ENCODE measurements around the gene MCAM. TPM values are rescaled to one million over a fixed set of nuclear protein-coding genes. Genes with fewer than 3 reads are reported as not detected.

Gene MCAM
- total and polyA plus RNA-seq, 4 experiments from 2014 or later = 0.26 to 0.82 (median 0.34) TPM

GRCh38 chr11:119339589-119340334, 22.8 kb upstream of the MCAM start:
- DNase-seq = peak in 1 of 5 donors; percentile 32
- CTCF ChIA-PET (ENCODE audit: partially characterized antibody) = interaction anchor here (1.0 to 9.8 kb wide), 3 partner anchors 8 to 16 kb away, joined by 3 to 146 read pairs (median 18); no protein-coding TSS in a partner anchor
- Histone ChIP-seq H3K4me3 (ENCODE audit: low read length in 2 of 2) (no peak overlapping the region), H3K27ac (ENCODE audit: low read depth, low read length) (no peak overlapping the region), H3K9me3 (ENCODE audit: control insufficient read depth in 1 of 2, low read length in 2 of 2) (no peaks in the 10 kb centered on the region), H3K36me3 (ENCODE audit: insufficient read depth, low read length) (no peaks in the 10 kb centered on the region), H3K4me1 (ENCODE audit: insufficient read depth, low read length) (peaks cover 25% of the 10 kb centered on the region), H3K27me3 (ENCODE audit: insufficient read depth, low read length) (peaks cover 23% of the 10 kb centered on the region)
- Mint-ChIP-seq H3K4me3 (peak overlapping the region in 6 of 8 donors; percentile 22 to 71 (median 60)), H3K27me3 (peaks cover 30% of the 10 kb centered on the region in 2 donors), H3K9me3 (no peaks in the 10 kb centered on the region), H3K4me1 (peaks cover 7 to 46% (median 30%) of the 10 kb centered on the region in 4 donors), H3K27ac (peak overlapping the region in 2 of 7 donors; percentile 65 to 66), H3K36me3 (peaks cover 7% of the 10 kb centered on the region in 2 donors)
- POLR2A ChIA-PET (ENCODE audit: partially characterized antibody) = no interaction called here
- intact Hi-C loops (cut with micrococcal nuclease) = no loop called here

GRCh38 chr11:119338965-119339588, 22.1 kb upstream of the MCAM start:
- Histone ChIP-seq H3K36me3 (ENCODE audit: insufficient read depth, low read length) (no peaks in the 10 kb centered on the region), H3K4me3 (ENCODE audit: low read length in 2 of 2) (no peak overlapping the region), H3K27me3 (ENCODE audit: insufficient read depth, low read length) (peaks cover 23% of the 10 kb centered on the region), H3K4me1 (ENCODE audit: insufficient read depth, low read length) (peaks cover 27% of the 10 kb centered on the region), H3K9me3 (ENCODE audit: control insufficient read depth in 1 of 2, low read length in 2 of 2) (no peaks in the 10 kb centered on the region), H3K27ac (ENCODE audit: low read depth, low read length) (no peak overlapping the region)
- no peaks in the 10 kb centered on the region for H3K9me3 Mint-ChIP-seq
- peaks cover 7 to 8% of the 10 kb centered on the region in 2 donors for H3K36me3 Mint-ChIP-seq
- ChIA-PET CTCF (ENCODE audit: partially characterized antibody) (interaction anchor here (1.0 to 9.8 kb wide), 8 partner anchors 9 to 79 kb away, joined by 3 to 146 read pairs (median 7); no protein-coding TSS in a partner anchor), POLR2A (ENCODE audit: partially characterized antibody) (interaction anchor here (0.6 to 1.8 kb wide), 3 partner anchors 18 to 230 kb away, joined by 3 to 10 read pairs (median 3); no protein-coding TSS in a partner anchor)
- H3K27ac Mint-ChIP-seq = peak overlapping the region in 2 of 7 donors; percentile 65 to 66
- peak overlapping the region in 7 of 8 donors; percentile 22 to 71 (median 59) for H3K4me3 Mint-ChIP-seq
- H3K27me3 Mint-ChIP-seq = peaks cover 30% of the 10 kb centered on the region in 2 donors
- no peak for DNase-seq
- intact Hi-C loops (cut with micrococcal nuclease) = no loop called here
- H3K4me1 Mint-ChIP-seq = peaks cover 11 to 53% (median 34%) of the 10 kb centered on the region in 4 donors

GRCh38 chr11:119338318-119338890, 21.5 kb upstream of the MCAM start:
- peak overlapping the region; percentile 3 to 65 (median 58) for H3K4me3 Mint-ChIP-seq

GRCh38 chr11:119337581-119338317, 20.8 kb upstream of the MCAM start:
- Mint-ChIP-seq H3K4me1 (peaks cover 14 to 62% (median 42%) of the 10 kb centered on the region in 4 donors), H3K27ac (peak overlapping the region in 2 of 7 donors; percentile 31 to 66), H3K36me3 (peaks cover 7 to 8% of the 10 kb centered on the region in 2 donors), H3K9me3 (no peaks in the 10 kb centered on the region), H3K4me3 (peak overlapping the region in 2 of 8 donors; percentile 44 to 64), H3K27me3 (peaks cover 23 to 26% of the 10 kb centered on the region in 2 donors)
- intact Hi-C loops (cut with micrococcal nuclease) = no loop called here
- Histone ChIP-seq H3K4me1 (ENCODE audit: insufficient read depth, low read length) (peaks cover 32% of the 10 kb centered on the region), H3K9me3 (ENCODE audit: control insufficient read depth in 1 of 2, low read length in 2 of 2) (no peaks in the 10 kb centered on the region), H3K4me3 (ENCODE audit: low read length in 2 of 2) (no peak overlapping the region), H3K27me3 (ENCODE audit: insufficient read depth, low read length) (peaks cover 23% of the 10 kb centered on the region), H3K36me3 (ENCODE audit: insufficient read depth, low read length) (no peaks in the 10 kb centered on the region), H3K27ac (ENCODE audit: low read depth, low read length) (no peak overlapping the region)
- DNase-seq = no peak
- CTCF ChIA-PET (ENCODE audit: partially characterized antibody) = interaction anchor here (0.6 to 9.8 kb wide), 20 partner anchors 10 to 1194 kb away, joined by 3 to 146 read pairs (median 4); partner anchors contain the start of genes MCAM, USP2 and VPS11
- POLR2A ChIA-PET (ENCODE audit: partially characterized antibody) = interaction anchor here (1.0 to 1.8 kb wide), 6 partner anchors 11 to 229 kb away, joined by 3 to 10 read pairs (median 3); no protein-coding TSS in a partner anchor

More at GRCh38 chr11:119338318-119338890, 21.5 kb upstream of the MCAM start:
- Histone ChIP-seq H3K4me1 (ENCODE audit: insufficient read depth, low read length) (peaks cover 32% of the 10 kb centered on the region), H3K36me3 (ENCODE audit: insufficient read depth, low read length) (no peaks in the 10 kb centered on the region), H3K9me3 (ENCODE audit: control insufficient read depth in 1 of 2, low read length in 2 of 2) (no peaks in the 10 kb centered on the region), H3K4me3 (ENCODE audit: low read length in 2 of 2) (no peak overlapping the region), H3K27ac (ENCODE audit: low read depth, low read length) (no peak overlapping the region), H3K27me3 (ENCODE audit: insufficient read depth, low read length) (peaks cover 23% of the 10 kb centered on the region)
- peaks cover 7 to 8% of the 10 kb centered on the region in 2 donors for H3K36me3 Mint-ChIP-seq
- DNase-seq = peak; percentile 57 to 67 (median 63)
- peaks cover 12 to 56% (median 38%) of the 10 kb centered on the region in 4 donors for H3K4me1 Mint-ChIP-seq
- intact Hi-C loops (cut with micrococcal nuclease) = no loop called here
- CTCF ChIA-PET (ENCODE audit: partially characterized antibody) = interaction anchor here (0.7 to 9.8 kb wide), 18 partner anchors 9 to 1195 kb away, joined by 3 to 146 read pairs (median 5); partner anchors contain the start of genes MCAM and USP2
- POLR2A ChIA-PET (ENCODE audit: partially characterized antibody) = interaction anchor here (0.6 to 1.8 kb wide), 7 partner anchors 12 to 229 kb away, joined by 3 to 10 read pairs (median 3); no protein-coding TSS in a partner anchor
- peak overlapping the region in 1 of 7 donors; percentile 66 for H3K27ac Mint-ChIP-seq
- H3K27me3 Mint-ChIP-seq = peaks cover 25 to 30% of the 10 kb centered on the region in 2 donors
- no peaks in the 10 kb centered on the region for H3K9me3 Mint-ChIP-seq

GRCh38 chr11:119336744-119337469, 20.0 kb upstream of the MCAM start:
- Mint-ChIP-seq H3K4me1 (peaks cover 15 to 65% (median 43%) of the 10 kb centered on the region in 4 donors), H3K36me3 (peaks cover 7 to 8% of the 10 kb centered on the region in 2 donors), H3K9me3 (no peaks in the 10 kb centered on the region), H3K4me3 (peak overlapping the region in 6 of 8 donors; percentile 47 to 97 (median 76)), H3K27ac (peak overlapping the region in 6 of 7 donors; percentile 42 to 92 (median 46)), H3K27me3 (peaks cover 19 to 23% of the 10 kb centered on the region in 2 donors)
- Histone ChIP-seq H3K4me3 (ENCODE audit: low read length in 2 of 2) (no peak overlapping the region), H3K27ac (ENCODE audit: low read depth, low read length) (no peak overlapping the region), H3K27me3 (ENCODE audit: insufficient read depth, low read length) (peaks cover 19% of the 10 kb centered on the region), H3K4me1 (ENCODE audit: insufficient read depth, low read length) (peaks cover 32% of the 10 kb centered on the region), H3K36me3 (ENCODE audit: insufficient read depth, low read length) (no peaks in the 10 kb centered on the region), H3K9me3 (ENCODE audit: control insufficient read depth in 1 of 2, low read length in 2 of 2) (no peaks in the 10 kb centered on the region)
- POLR2A ChIA-PET (ENCODE audit: partially characterized antibody) = interaction anchor here (1.1 to 1.8 kb wide), 3 partner anchors 16 to 52 kb away, joined by 3 to 10 read pairs (median 4); no protein-coding TSS in a partner anchor
- CTCF ChIA-PET (ENCODE audit: partially characterized antibody) = interaction anchor here (0.6 to 9.8 kb wide), 12 partner anchors 11 to 269 kb away, joined by 3 to 146 read pairs (median 4); partner anchors contain the start of genes USP2 and VPS11
- intact Hi-C loops (cut with micrococcal nuclease) = no loop called here
- DNase-seq = no peak
